ENCODE measurements around the gene TMIGD1.

GRCh38 chr17:30308406-30308805 lies 25.5 kb downstream of the TMIGD1 start:
- TF ChIP-seq ZNF274 (IDR thresholded peaks at IDR 0.05; ENCODE audit: low read depth, low read length) (no peak), SUZ12 (IDR thresholded peaks at IDR 0.05; ENCODE audit: extremely low read depth, insufficient read depth, insufficient read length) (no peak)
